GM10847 (cell line): ENCODE results near the gene CA9.

Source experiments
- POLR2A ChIP-seq: IDR thresholded peaks from 2 replicates; pipeline ENCODE4 v1.6.1; 2011; ENCODE audit not compliant: insufficient read length; ENCODE audit errors: extremely low read depth

The CA9 gene

DNA sequence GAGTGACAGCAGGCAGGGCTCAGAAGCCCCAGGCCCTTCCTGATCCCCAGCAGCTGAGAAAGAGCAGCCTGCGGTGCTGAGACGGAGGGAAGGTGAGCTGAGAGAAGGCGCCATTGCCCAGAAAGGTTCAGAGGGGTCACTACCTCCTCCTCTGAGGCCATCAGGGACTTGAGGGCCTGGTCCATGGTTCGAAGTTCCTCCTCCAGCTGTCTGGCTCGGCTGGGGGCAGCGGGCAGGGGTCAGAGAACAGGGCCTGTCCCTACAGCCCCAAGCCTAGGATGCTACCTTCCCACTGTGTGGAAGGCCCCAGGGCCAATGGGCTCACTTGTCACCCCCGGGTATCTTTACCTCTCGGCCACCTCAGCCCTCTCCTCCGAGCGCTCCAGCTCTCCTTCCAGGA is 11.2 kb downstream of the CA9 start:
- TF ChIP-seq POLR2A = no peak

DNA sequence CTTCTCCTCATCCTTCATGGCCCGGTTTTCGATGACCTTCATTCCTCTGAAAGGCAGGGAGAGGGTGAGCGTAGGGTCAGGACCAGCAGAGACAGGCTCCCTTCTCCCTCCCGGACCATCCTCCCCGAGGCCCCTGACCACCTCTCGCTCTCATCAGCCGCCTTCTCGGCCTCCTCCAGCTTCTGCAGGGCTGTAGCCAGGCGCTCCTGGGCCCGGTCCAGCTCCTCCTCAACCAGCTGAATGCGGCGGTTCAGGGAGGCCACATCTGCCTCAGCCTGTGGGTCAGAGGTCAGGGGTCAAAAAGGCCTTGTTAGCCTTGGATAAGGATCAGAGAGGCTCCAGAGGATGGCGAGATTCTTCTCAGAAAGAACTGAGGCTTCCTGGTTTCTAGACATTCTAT is 11.8 kb downstream of the CA9 start:
- no peak for TF ChIP-seq POLR2A

DNA sequence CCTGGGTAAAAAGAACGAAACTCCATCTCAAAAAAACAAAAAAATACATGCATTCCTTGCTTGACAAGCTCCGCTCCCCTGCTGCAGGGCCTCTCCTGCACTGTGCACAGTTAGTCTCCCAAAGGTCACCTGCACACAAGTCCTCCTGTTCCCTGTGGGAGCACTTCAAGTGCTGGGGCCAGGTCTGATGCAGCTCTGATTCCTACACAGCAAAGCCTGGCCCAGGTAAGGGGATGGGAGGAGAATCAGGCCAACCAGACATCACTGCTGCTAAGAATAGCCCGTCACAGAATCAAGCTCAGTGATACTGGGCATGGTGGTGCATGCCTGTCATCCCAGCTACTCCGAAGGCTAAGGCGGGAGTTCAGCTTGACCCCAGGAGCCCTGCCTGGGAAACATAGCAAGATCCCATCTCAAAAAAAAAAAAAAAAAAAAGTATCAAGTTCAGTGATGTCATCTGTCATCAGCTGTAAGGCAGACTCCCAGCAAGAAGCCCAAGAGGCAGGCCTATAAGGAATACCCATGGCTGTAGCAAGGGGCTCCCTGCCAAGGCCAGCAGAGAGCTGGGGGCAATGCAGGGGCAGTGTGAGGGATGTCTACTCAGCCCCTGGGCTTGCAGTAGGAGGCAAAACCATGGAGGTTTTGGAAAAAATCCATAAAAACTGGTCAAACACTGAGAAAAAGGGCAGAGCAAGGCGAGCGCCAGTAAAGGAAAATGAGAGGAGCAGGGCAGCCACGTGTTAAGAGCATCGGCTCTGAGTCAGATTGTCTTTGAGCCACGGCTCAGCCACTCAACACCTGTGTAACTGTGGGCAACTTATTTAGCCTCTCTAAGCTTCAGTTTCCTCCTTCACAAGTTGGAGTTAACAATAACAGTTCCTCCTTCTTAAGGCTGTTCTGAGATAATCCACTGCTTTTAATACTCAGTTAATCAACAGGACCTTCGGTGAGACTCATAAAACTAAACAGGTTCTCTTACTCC is 12.8 kb downstream of the CA9 start:
- no peak for TF ChIP-seq POLR2A

DNA sequence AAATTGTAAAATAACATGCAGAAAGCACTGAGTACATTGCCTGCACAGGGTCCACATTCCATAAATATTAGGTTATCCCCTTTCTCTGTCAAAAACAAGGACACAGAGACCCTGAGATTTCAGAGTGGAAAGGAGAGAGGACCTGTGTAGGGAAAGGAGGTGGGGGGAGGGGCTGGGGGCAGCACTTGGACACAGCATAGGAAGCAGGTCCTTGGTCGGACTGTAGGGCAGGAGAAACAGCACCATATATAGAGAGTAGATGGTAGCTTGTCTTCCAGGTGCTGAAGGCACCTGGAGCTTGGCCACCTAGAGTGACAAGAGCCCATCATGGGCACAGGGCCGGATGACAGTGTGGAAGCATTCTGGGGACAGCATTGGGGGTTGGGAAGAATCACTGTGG is 13.6 kb downstream of the CA9 start:
- TF ChIP-seq POLR2A = no peak

DNA sequence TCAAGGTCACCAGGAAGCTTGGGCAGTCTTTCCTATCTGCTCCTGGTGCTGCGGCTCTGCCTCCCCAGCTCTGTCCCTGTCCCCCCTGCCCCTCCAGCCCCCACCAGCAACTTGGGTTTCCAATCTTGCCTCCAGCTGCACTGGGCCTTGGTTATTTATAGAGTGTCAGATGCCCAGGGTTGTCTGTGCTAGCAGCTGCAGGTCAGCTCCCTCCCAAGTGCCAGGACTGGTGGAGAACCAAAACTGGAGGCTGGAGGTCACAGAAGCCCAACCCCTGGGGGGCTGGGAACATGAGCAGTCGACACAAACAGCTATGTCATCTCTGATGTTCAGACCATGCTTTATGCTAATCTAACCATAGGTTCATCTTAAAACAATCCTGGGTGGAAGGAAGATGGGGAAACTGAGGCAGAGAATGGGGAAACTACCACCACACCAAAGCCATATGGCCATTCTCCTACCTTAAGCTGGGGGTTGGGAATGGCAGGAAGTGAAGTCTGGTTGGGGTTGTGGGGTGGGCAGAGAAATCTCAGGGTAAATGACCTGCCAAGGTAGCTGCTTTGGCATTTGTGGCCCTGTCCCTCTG is 14.3 kb downstream of the CA9 start:
- TF ChIP-seq POLR2A = no peak

DNA sequence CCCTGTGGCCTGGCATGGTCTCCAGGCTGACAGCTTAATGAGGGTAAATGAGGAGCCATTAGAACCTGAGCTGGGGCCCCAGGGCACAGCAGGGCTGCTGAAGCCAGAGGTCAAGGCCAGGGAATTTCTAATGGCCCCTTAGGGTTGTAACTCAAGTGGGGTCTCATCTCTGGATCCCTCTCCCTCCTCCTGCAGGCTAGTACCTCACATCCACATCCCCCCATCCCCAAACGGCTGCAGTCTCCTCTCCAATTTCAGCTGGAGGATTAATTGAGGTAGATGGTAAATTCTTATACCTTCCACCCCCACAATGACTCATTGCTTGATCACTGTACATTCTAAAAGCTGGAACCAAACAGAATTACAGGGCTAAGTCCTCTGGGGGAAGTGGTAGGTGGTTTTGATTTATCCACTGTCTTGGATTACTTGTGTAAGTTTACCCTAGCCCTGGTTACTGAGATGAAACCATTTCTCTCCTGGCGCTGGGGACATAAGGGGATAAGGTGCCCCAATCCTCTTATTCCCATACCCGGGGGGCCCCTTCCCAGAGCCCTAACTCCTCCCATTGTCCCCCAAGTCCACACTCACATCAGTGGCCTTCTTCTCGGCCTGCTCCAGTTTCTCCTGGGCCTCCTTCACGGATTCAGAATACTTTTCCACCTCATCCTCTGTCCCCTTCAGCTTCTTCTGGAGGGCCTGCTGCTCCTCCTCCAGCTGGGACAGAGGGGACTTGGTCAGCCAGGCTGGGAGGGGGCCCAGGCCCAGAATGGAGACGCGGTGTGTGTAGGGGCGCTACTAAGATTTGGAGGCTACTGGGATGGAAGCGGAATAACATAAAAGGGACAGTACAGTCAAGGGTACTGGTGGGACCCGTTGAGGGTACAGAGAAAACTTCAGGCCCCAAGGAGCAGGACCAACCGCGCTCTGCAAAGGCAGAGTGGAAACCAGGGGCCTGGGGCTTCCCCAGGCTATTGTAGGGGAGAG is 15.1 kb downstream of the CA9 start:
- no peak for TF ChIP-seq POLR2A

DNA sequence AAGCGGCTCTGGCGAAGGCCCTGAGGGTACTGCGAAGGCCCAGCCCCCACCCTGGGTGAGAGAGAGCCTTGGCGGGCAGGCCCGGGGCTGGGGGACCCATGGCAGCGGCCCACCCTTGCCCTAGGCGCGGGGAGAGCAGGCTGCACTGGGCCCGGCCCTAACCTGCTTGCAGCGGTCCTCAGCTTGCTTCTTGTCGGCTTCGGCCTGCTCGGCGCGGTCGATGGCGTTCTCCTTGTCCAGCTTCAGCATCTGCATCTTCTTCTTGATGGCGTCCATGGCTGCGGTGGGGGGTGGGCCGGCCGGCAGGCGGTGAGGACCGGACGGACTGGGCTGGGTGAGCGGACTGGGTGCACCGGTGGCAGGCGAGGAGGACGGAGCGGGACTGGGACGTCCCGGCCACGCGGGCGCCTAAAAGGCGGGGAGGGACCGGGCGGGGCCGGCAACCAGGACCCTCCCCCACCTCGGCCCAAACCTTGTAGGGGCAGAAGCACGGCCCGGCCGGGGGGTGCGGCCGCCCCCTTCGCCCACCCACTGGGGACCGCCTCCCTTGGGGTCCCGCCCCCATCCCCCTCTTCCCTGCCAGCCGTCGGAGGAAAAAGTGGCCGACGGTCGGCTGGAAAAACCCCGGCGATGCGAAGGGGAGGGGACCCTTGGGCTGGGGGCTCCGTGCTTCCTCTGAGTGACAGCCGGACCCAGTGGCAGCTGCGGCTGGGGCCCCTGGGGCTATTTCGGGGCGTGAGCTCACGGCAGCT is 16.0 kb downstream of the CA9 start, which contains the start of gene TPM2:
TPM2 (minus strand) TSS at position 384 of the 752 bp plus-strand sequence; CDS start at position 276, 108 bp downstream.
- no peak for TF ChIP-seq POLR2A

DNA sequence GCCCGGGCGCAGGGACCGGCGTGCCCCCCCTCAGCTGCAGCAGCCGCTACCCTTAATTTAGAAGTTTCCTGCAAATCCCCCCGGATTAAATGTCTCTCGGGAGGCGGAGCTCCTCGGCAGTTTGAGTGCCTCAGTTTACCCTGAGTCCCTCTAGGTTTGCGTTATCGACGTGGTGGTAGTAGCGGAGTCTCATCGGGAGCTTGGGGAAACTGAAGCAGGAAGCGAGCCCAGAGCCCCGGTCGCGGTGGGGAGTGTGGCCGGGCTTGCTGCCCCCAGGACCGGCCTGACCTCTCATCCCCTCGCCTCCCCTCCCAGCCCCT is 16.5 kb downstream of the CA9 start:
- TF ChIP-seq POLR2A = no peak

DNA sequence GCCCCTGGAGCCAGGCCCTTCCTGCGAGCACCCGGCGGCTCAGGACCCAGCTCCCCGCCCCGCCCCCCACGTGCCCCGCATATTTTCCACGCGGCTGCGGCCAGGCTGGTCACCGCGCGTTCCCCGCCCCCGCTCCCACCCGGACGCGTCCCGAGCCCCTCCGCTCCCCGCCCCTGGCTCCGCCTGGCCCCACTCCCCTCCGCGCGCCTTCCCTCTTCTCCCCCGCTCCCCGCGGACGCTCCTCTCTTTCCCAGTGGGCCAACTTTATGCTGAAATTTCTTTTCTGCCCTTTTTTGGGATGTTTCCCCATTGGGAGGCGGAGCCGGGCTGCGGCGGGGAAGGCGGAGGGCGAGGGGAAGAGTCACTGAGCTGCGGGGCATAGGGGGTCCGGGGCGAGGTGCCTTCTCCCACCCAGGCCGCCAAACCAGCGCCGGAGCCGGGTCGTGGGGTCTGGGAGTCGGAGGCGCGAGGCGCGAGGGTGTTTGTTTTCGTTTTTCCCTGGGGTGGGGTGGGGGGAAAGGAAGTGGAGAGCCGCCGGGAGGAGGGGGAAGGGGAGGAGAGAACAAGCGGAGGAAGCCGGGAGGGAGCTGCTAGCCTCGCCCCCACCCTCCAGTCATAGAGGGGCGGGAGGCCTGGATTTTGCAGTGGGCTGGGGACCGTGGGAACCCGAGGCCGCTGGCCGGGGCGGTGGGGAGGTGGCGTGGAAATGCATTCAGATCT is 17.0 kb downstream of the CA9 start:
- no peak for TF ChIP-seq POLR2A

DNA sequence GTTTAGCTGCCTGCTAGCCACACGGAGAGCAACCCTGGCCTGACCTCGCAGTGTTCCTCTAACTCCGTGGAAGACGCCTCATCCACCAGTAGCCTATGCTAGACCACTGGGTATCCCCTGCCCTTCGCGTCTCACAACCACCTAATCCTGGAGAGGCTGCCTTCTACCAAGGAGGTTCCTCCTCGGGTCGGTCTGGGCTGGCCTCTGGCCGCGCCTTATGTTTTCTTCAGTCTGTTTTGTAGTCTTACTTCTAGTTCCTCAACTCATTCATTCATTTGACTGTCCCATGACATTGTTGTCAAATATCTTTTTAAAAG is 17.6 kb downstream of the CA9 start:
- TF ChIP-seq POLR2A = no peak

DNA sequence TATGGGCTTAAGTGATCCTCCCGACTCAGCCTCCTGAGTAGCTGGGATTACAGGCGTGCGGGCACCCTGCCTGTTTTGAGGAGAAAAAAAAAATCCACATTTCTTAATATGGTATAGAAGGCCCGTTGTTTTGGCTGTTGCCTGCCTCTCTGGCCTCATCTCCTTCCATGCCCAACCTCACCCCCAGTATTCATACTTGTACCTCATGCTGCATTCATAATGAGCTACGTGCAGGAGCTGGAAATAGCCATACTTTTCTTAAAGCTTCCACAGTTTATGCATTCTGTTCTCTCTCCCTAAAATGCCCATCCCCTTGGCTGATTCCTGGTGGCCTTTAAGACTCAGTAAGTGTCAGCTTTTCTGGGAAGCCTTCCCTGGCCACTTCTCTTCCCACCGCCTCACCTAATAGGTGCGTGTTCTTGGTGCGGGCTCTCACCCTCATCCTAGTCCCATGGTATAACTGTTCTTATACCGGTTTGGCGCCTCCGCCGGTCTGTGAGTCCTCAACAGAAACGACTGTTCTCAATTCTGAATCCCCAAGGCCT is 18.1 kb downstream of the CA9 start:
- TF ChIP-seq POLR2A = no peak

DNA sequence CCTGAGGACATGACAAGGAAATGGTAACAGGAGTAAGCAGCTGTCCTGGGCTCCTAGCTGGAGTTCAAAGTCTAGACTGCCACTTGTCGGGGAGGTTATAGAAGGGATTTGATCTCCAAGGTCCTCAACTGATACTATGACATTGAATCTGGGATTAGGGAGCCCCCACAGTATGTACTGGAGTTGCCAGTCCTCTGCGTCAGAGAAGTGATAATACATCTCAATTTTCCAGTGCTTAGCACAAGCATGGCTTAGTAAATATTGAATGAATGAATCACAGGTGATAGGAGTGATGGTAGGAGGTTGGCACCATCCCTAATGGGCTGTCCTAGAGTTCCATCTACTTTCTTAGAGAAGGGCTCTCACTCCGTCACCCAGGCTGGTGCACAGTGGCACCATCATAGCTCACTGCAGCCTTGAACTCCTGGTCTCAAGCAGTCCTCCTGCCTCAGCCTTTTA is 22.2 kb downstream of the CA9 start:
- TF ChIP-seq POLR2A = no peak

DNA sequence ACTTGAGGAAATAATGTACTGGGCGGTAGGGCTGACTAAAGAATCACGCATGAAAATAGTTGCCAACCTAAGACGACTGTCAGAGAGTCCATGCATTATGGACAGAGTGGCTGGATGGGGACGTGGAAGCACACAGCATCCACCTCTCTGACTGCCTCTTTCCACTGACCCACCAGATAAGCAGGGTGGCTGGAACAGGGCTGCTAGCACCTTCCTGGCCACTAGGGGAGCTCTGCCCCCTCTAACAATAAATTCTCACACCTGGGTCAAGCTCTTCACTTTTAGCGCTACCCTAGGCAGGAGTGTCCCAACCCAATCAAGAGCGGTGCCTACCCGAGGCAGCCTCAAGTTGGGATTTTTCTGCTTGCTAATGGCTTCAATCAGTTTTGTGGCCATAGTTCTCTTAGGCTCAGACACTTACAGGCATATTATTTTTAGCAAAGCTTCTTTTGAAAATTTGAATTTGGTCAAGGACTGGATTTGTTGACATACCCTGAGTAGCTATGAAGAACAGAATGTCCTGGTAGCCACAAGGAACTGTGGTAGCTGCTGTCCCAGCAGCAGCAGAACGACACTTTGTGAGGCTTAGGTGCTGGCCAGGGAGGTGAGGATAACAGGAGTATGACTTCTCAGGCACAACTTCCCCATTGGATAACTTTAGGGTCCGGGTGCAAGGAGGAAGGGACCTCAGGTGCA is 22.9 kb downstream of the CA9 start:
- TF ChIP-seq POLR2A = no peak
